Activated T-helper 1 cell treated with Interleukin-2 at 50 U/mL for 16 hours (primary cell): ENCODE measurements around the gene EVC2.

Experiments used
- DNase-seq: peaks from one replicate; pipeline ENCODE4 v3.0.0-alpha.2; 2020; ENCODE audit warnings: low read depth

EVC2 gene

DNA sequence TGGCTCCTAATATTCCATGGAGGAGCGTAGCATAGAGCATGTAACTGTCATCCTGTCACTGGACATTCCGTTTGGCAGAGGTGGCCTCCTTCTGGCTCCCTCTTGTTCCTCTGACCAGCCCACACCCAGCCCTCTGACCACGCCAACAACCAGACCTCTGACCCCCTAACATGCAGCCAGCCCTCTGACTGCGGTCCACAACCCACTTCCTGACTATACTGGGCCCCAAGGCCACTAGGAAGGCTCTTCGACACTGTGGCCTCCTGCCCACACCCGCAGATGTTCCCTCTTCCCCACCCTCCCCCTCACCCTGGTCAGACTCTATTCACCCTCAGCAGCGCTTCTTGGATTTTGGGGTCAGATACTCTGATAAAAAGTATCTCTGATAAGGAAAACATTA lies 141.4 kb downstream of the EVC2 start:
- no peak for DNase-seq

DNA sequence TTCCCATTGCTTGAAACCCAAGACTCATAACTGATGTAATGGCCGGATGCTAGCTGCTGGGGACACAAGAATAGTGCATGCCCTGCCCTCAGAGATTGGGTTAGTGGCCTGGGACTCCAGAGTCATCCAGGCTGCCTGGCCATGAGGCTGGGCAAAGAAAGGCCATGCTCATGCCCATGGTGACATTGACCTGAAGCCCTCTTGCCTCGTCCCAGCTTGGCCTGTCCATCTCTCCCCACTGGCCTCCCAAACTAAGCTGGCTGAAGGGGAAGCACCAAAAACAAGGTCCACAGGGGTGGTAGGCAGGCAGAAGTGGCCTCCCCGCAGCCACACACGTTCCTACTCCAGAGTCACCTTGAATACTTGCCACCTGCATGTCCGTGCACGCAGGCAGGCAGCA lies 141.8 kb downstream of the EVC2 start:
- DNase-seq: no peak

DNA sequence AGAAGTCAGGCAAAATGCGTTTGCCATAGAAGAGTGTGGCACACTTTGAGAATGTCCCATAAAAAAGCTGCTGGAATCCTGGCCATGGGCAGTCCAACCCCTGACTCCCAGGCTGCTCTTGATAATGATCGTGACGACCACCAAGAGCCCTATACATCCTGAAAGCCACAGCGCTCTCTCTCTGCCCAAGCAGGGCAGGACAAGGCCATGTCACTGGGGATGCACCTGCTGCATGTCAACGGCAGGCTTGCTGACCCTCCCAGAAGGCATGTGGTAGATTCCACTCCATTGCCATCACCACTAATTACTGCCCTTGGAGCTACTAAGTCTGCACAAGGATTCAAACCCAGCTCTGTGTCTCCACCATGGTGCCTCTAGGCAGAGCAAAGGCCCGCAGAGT lies 144.5 kb downstream of the EVC2 start:
- no peak for DNase-seq

DNA sequence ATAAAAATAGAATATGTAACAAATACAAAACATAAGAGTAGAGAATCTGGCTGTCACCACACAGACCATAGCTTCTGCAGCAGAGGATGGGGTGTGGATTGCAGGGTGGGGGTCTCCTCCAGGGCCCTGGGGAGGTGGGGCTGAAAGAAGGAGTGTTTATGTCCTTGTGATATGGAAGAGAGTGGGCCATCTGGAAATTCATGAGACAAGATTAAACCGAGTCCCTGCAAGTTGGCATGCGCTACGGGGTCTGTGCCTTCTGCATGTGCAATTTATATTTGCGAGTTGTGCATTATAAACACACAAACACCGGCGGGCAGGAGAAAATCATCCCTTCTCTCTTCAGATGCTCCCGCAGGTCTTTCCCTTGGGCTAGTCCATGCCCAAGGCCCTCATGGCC lies 145.9 kb downstream of the EVC2 start:
- DNase-seq: no peak

DNA sequence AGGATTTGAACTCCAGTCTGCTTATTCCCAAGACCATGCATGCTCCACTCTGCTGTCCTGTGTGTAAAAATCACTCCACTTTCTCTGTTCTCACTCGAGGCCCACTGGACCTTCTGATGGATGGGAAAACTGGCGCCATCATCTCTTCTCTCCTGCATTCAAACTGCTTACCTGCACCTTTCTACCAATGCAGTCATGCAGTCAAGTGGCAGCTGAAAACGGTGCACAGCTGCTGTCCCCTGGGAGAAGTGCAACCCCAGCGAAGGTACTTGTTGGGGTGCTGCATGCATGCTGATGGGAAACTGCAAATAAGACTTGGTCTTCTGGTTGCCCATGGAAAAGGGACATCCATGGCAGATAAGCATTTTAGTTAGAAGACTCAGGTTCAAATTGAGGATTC lies 147.1 kb downstream of the EVC2 start:
- no peak for DNase-seq

DNA sequence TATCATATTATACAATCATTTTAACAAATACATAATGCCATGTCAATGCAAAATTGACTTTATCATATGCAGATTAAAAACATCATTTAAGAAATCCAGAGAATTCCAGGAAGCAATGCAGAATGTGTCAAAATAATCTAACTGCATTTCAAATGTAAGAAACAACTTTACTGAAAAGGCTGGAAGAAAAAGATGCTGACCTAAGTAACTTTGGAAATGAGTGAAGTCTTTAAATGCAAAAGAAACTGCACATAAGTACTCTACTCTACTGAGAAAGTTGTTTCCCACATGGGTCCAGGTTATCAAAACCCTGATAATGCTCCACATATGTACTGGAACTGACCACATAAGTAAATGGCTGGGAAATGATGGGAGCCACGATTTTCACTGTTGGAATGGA lies 149.9 kb downstream of the EVC2 start:
- DNase-seq: no peak

DNA sequence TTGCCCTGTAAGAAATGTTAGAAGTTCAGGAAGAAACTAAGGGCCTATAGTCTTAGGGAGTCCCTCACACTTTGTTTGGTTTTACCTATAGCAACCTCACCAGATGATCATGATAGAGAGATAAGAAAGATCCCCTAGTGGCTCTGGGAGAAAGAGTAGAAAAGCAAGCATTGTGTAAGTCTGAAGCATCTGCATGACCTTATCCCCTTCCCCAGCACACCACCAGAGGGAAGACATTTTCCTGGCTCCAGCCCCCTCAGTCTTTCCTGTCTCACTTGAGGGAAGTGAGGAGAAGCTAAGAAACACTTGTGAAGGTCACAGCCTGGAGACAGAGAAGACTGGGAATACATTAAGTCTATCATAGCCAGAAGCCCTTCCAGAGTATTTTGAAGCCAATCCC lies 154.0 kb downstream of the EVC2 start:
- no peak for DNase-seq

DNA sequence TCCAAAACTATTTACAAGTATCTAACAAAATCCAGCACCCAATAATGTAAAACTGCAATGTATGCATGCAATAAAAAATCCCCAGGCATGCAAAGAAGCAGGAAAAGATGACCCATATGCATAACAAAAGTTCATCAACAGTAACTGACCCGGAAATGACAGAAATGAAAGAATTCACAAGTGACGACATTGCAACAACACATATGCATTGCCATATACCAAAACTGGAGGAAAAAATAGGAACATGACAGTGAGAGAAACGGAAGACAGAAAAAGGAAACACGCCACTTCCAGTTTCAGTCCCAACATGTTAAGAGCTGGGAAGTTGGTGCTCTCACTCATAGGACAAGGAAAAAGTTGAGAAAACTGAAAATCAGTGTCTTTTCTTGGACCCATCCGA lies 154.6 kb downstream of the EVC2 start:
- DNase-seq: no peak

DNA sequence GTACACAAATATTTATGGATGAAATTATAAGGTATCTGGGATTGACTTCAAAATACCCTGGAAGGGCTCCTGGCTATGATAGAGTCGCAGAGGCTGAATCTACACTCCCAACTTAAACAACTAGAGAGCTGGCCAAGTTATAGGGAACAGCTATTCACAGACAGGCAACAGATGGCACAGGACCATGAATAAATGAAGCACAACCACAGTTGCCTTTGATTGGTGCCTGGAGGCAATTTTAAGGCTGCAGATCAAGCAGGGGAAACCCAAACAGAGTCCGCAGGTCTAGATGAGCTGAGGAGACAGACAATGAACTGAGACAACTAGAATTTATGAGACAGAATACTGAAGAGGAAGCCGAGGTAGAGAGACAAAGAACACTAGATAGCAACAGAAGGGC lies 155.9 kb downstream of the EVC2 start:
- no peak for DNase-seq

DNA sequence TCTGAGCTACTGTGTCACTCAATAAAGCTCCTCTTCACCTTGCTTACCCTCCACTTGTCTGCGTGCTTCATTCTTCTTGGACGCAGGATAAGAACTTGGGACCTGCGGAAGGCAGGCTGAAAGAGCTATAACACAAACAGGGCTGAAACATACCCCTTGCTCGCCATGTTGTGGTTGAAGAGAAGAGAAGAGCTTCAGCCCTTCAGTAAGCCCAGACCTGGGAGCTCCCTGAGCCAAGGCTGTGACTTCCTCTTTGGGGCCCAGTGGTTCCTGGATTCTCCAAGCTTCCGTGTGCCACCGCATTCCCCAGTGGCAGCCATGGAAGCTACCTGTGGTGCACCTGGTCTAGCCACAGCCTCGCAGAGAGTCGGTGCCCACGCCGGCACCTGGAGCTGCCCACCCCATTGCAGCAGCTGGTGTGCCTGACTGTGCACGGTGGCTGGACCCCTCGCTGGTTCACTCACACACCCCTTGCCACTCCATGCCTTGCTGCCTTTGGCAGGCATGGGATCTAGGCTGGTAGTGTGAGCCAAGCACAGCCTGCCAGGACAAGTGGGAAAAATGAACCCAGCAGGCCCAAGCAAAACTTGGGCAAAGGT lies 160.6 kb downstream of the EVC2 start:
- DNase-seq: no peak

DNA sequence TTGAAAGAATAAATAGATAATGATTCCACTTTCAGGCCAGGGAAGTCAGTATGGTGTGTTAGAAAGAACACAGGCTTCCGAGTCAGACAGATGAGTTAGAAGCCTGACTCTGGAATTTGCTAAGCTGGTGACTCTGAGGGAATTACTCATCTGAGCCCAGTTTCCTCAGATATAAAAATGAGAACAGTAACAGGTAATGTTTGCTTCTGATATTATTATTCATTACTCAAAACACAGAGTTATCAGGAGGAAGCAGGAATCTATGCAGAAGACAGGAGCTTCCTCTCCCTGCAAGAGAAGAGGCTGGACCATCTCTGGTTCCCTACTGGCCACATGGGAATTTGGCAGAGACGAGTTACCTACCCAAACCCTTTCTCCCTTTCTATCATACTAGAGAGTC lies 163.1 kb downstream of the EVC2 start:
- no peak for DNase-seq

DNA sequence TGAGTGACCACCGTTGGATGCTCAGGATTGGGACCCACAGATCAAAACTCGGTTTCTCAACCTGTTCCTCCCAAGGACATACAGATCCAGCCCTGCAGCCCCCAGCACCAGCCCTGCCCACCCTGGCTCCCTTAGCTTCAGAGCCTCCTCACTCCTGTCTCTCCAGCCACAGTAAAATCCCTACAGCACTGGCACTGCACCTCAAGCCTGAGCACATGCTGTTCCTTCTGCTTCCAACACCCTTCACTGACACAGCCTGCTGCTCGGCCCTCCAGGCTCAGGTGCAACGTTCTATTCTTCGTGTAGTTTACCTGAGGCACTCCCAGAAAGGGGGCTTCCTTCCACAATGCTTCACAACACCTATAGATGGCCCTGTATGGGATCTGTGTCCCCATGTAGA lies 163.6 kb downstream of the EVC2 start:
- no peak for DNase-seq

DNA sequence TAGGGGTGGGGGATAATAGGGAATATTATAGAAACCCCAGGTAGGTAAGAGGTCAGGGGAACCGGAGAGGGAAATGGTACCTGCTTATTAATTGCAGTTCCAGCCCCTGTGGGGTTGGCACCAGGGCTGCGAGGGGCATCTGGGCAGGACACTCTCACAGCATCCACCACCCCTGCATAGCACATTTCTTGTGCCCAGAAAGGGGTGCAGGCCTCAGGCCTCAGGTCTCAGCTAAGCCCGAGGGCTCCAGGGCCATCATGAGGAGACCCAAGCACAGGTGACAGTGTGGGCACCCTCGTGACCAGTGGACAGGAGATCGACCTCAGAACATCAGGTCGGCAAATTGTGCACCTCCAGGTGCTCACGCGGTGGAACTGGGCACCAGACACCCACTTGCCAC lies 164.7 kb downstream of the EVC2 start:
- no peak for DNase-seq

DNA sequence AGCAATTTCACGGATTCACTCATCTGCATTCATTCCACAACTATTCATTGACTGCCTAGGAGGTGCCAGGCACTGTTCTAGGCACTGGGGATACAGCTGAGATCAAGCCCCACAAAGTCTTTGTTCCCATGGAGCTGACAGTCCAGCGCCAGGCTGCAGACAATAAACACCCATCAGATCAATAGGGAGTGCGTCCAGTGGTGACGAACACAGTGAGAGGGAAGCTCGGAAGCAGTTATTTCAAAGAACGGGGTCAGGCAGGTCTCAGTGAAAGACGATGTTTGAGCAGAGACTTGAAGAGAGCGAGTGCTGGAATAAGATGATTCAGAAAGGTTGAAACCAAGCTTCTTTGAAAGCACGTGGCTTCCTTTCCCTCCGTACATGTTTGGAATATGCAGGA lies 167.2 kb downstream of the EVC2 start:
- DNase-seq: no peak

DNA sequence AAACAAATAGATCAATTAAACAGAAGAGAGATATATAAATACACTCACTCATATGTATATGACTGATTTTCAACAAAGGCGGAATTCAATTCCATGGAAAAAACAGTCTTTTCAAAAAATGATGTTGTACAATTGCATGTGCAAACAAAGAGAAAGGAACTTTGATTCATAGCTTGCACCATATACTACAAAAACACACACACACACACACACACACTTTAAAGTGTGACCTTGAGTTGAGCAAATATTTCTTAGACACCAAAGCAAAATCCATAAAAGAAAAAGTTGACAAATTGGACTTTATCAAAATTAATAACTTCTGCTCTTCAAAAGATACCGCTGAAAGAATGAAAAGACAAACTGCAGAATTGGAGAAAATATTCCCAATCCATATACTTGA lies 168.8 kb downstream of the EVC2 start:
- DNase-seq: no peak

DNA sequence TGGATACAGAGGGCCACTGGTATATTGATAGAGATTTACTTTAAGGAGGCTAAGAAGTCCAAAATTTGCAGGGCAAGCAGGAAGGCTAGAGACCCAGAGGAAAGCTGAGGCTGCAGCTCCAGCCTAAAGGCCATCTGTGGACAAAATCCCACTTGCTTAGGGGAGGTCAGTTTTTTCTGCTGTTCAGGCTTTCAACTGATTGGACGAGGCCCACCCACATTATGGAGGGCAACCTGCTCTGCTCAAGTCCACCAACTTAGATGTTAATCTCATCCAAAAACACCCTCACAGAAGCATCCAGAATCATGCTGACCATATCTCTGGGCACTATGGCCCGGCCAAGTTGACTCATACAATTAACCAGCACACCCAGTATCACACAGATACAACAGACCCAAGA lies 176.3 kb downstream of the EVC2 start:
- no peak for DNase-seq

DNA sequence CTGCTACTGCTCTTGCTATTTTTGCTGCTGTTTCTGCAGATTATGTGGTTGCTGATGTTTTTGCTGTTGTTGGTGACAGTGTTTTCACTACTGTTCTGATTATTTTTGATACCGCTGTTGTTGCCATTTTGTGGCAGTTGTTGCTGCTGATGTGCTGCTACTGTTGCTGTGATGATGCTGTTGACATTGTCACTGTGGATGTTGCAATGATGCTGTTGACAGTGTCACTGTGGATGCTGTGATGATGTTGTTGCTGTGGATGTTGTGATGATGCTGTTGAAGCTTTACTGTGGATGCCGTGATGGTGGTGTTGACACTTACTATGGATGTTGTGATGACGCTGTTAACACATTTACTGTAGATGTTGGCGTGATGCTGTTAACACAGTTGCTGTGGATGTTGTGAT lies 180.3 kb downstream of the EVC2 start:
- DNase-seq: no peak

DNA sequence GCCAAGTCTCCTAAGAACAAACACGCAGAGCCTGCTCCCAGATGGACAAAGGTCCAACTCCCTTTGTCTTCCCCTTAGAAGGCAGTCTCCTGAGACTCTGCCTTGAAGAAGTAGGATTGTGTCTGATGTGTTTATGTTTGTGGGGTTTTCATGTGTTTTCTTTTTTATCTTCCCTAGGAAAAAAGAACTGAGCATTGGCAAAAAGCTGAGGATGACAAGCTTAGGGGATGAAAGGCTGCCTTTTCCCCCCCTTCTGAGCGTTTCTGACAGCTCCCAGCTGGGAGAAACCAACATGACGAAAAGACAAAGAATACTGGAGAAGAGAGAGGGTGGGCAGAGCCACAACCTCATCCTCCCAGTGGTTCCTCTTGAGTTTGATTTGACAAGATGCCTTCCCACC lies 181.1 kb downstream of the EVC2 start:
- DNase-seq: no peak

DNA sequence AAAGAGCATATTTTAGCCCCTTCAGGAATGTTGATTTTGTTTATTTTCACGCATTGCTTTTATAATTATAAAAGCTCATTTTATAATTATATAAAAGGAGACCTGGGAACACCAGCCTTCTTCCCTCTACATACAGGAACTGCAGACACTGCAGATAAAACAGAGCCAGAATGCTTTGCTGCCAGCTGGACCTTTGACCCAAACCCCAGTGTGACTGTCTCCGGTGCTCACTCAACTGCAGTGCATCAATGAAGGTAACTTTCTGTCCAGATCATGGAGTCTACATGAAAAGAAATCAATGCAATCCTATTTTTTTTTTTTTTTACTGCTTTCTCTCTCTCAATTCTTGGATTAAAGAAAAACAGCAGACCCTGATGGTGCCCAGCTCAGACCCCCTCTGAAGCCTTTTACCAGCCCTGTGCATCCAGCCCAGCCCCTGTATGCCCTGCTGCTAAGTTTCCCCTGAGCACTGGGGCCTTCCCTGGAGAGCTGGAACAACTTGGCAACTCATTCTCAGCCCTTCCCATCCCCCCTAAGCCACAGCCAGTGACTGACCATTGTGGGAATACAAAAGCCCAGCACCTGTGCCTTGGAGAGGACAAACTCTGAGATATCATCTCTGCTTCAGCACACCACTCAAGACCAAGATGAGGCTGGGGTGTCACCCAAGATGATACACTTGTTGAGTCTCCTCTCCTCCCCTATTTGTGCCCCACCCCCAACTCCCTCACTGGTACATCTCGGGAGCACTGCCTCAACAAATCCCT lies 182.1 kb downstream of the EVC2 start:
- DNase-seq: no peak

DNA sequence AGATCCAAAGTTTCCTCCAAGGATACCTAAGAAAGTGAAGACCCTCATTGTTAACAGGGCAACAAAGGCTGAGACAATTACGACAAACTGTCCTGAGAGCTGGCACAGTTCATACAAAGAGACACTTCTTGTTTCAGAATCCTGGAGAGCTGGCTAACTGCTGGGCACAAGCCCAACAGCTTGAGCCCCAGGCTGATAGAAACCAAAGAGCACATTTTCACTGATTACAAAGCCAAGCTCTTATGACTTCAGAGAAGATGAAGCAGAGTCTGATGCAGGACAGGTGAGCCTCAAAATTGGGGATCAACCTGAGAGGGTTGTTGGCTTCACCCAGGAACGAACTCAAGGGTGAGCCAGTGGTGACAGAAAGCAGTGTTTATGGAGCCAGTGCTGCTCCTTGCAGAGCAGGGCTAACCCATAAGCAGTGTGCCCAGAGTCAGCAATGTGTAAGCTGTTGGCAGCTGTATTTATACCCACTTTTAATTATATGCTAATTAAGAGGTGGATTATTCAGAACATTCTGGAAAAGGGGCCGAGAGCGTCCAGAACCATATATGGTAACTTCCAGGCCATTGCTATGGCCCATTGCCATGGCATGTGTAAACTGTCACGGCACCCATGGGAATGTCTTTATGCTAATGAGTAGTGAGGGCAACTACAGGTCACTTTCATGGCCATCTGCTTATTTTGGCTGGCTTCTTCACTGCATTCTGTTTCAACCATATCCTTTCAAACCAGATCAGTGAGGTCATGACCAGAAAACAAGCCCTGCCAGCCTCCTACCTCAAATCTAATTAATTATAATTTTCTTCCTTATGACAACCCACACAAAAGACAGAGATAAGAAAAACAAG lies 183.7 kb downstream of the EVC2 start:
- DNase-seq: no peak

DNA sequence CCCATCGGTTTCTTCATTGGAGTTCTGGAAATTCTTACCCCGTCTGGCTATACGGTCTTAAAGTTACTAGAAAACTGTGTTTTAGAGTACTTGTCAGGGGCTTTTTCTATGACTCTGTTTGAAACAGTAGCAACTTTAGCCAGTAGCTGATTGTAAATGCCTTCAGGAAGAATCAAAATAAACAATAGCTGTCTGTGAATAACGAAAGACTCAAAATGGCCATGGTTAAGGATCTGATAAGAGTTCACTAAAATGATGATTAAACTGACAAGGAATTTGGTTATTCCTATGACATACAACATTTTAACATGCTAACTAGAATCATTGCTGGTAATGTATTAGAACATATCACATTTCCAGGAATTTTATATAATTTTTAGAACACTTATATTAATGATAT lies 191.0 kb downstream of the EVC2 start:
- no peak for DNase-seq

DNA sequence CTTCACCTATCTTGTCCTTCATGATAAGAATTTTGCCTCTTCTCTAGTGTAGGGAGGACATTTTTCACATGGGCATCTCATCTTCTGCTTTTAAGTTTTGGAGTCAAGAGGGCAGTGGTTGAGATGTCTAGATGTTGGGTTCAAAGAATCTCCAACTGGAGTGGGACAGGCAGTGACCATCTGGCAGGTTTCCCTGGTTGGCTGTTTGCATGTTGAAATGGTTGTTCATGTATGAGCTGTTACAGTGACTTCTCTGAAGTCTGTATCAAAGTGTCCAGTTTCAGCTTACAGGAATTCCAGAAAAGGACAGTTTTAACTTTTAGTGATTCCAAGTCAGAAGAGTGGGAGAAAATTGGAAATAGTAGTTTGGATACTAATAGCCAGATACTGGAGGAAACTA lies 192.7 kb downstream of the EVC2 start:
- no peak for DNase-seq
